GM23248 (cell line): ENCODE measurements around the gene AIP.

Source experiments
- EZH2 ChIP-seq: fragments of 200-600 bp; sonication (generic); IDR thresholded peaks from 2 replicates; pipeline ENCODE4 v1.6.1; 2018; ENCODE audit warnings: antibody characterized with exemption, mild to moderate bottlenecking; ENCODE audit not compliant: insufficient read depth, poor library complexity, severe bottlenecking
- EZH2phosphoT487 ChIP-seq: fragments of 200-600 bp; sonication (generic); IDR thresholded peaks from 2 replicates; pipeline ENCODE4 v1.6.1; 2018; ENCODE audit warnings: antibody characterized with exemption, moderate library complexity, mild to moderate bottlenecking, low read depth; ENCODE audit not compliant: insufficient read depth

DNA sequence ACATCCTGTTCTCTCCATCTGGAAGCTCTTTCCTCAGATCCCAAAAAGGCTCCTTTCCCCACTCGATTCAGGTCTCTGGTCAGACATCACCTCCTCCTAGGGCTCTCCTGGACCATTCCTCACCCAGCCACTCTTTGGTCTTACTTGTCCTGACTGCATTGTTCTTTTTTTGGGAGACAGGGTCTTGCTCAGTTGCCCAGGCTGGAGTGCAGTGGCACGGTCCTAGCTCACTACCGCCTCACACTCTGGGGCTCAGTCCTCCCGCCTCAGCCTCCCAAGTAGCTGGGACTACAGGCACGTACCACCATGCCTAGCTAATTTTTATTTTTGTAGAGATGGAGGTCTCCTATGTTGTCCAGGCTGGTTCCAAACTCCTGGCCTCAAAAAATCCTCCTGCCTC is 37.3 kb upstream of the AIP start:
- TF ChIP-seq EZH2 (no peak), EZH2phosphoT487 (no peak)
